Trophoblast cell (in vitro differentiated cells and primary cell): ENCODE measurements around the gene C14orf180.

Experiments used
- DNase-seq, 2 donors: peaks; one replicate each; pipeline ENCODE4 v3.0.0-alpha.2; 2016
- H2AFZ ChIP-seq: 2 replicates; pipeline ENCODE4 v1.6.1; 2013; ENCODE audit warnings: low read length, moderate library complexity, mild to moderate bottlenecking; ENCODE audit not compliant: insufficient read depth, poor library complexity
- H2AK5ac ChIP-seq: 2 replicates; pipeline ENCODE4 v1.6.1; 2013; ENCODE audit warnings: mild to moderate bottlenecking, low read length
- H2BK120ac ChIP-seq: 2 replicates; pipeline ENCODE4 v1.6.1; 2013; ENCODE audit warnings: low read length, mild to moderate bottlenecking, moderate library complexity; ENCODE audit not compliant: insufficient read depth, poor library complexity
- H2BK12ac ChIP-seq: 2 replicates; pipeline ENCODE4 v1.6.1; 2013; ENCODE audit warnings: mild to moderate bottlenecking, low read length, moderate library complexity
- H2BK5ac ChIP-seq: 2 replicates; pipeline ENCODE4 v1.6.1; 2013; ENCODE audit warnings: low read length, low read depth, moderate library complexity, mild to moderate bottlenecking; ENCODE audit not compliant: poor library complexity
- H3K14ac ChIP-seq: 2 replicates; pipeline ENCODE4 v1.6.1; 2013; ENCODE audit warnings: mild to moderate bottlenecking, low read length
- H3K18ac ChIP-seq: 2 replicates; pipeline ENCODE4 v1.6.1; 2013; ENCODE audit warnings: mild to moderate bottlenecking, low read length
- H3K23ac ChIP-seq: 2 replicates; pipeline ENCODE4 v1.6.1; 2013; ENCODE audit warnings: low read length
- H3K27ac ChIP-seq: 2 replicates; pipeline ENCODE4 v1.5.1; 2013; ENCODE audit warnings: low read depth, mild to moderate bottlenecking, inconsistent platforms, low read length, moderate library complexity
- H3K27me3 ChIP-seq: 2 replicates; pipeline ENCODE4 v1.6.1; 2013; ENCODE audit warnings: inconsistent platforms, mild to moderate bottlenecking, low read length, moderate library complexity; ENCODE audit not compliant: insufficient read depth
- H3K36me3 ChIP-seq, 2 experiments: 1 replicate in 1 of 2; 2 replicates in 1 of 2; pipeline ENCODE4 v1.6.1; 2013; ENCODE audit warnings: low read length in 2 of 2, mild to moderate bottlenecking in 2 of 2, moderate library complexity in 1 of 2; ENCODE audit not compliant: insufficient read depth in 2 of 2, control insufficient read depth in 1 of 2
- H3K4ac ChIP-seq: 2 replicates; pipeline ENCODE4 v1.6.1; 2013; ENCODE audit warnings: low read depth, mild to moderate bottlenecking, low read length, moderate library complexity
- H3K4me1 ChIP-seq, 2 experiments: 1 replicate in 1 of 2; 2 replicates in 1 of 2; pipeline ENCODE4 v1.6.1; 2013; ENCODE audit warnings: low read length in 2 of 2, mild to moderate bottlenecking in 2 of 2, moderate library complexity in 1 of 2; ENCODE audit not compliant: insufficient read depth in 2 of 2, control insufficient read depth in 1 of 2
- H3K4me2 ChIP-seq: 2 replicates; pipeline ENCODE4 v1.6.1; 2013; ENCODE audit warnings: inconsistent platforms, mild to moderate bottlenecking, low read length, moderate library complexity
- H3K4me3 ChIP-seq: 2 replicates; pipeline ENCODE4 v1.5.1; 2013; ENCODE audit warnings: mild to moderate bottlenecking, low read depth, low read length, inconsistent platforms
- H3K79me1 ChIP-seq: one replicate; pipeline ENCODE4 v1.6.1; 2013; ENCODE audit warnings: low read length
- H3K79me2 ChIP-seq: 2 replicates; pipeline ENCODE4 v1.6.1; 2013; ENCODE audit warnings: low read length, mild to moderate bottlenecking; ENCODE audit not compliant: control insufficient read depth, insufficient read depth, poor library complexity
- H3K9ac ChIP-seq: 2 replicates; pipeline ENCODE4 v1.6.1; 2013; ENCODE audit warnings: mild to moderate bottlenecking, low read length
- H3K9me3 ChIP-seq: 2 replicates; pipeline ENCODE4 v1.6.1; 2013; ENCODE audit warnings: low read depth, mild to moderate bottlenecking, control low read depth, inconsistent platforms, low read length; ENCODE audit not compliant: insufficient read depth
- H4K12ac ChIP-seq: 2 replicates; pipeline ENCODE4 v1.6.1; 2013; ENCODE audit warnings: low read depth, mild to moderate bottlenecking, low read length, moderate library complexity
- H4K8ac ChIP-seq: 2 replicates; pipeline ENCODE4 v1.6.1; 2013; ENCODE audit warnings: low read depth, mild to moderate bottlenecking, low read length, moderate library complexity
- H4K91ac ChIP-seq: one replicate; pipeline ENCODE4 v1.6.1; 2013; ENCODE audit warnings: low read depth, mild to moderate bottlenecking, low read length, moderate library complexity
- WGBS: extraction: QIAGEN DNeasy Blood & Tissue Kit; methylation state at CpG from one replicate; pipeline ENCODE4 v1.1.7; 2013; ENCODE audit warnings: missing lambda C conversion rate; ENCODE audit not compliant: insufficient read length, insufficient coverage; ENCODE audit errors: extremely low coverage; 5-methylcytosine and 5-hydroxymethylcytosine counted together

Gene C14orf180

GRCh38 chr14:104592292-104592672 lies 12.7 kb downstream of the C14orf180 start:
- Histone ChIP-seq H4K12ac (no peak overlapping the region), H3K14ac (no peak overlapping the region), H3K27me3 (no peaks in the 10 kb centered on the region), H2AK5ac (no peak overlapping the region), H2BK12ac (no peak overlapping the region), H3K4me1 (peaks cover 0 to 2% of the 10 kb centered on the region in 2 experiments), H3K9ac (no peak overlapping the region), H3K23ac (peak overlapping the region; percentile 41), H4K8ac (no peak overlapping the region), H2BK5ac (no peak overlapping the region), H3K4ac (no peak overlapping the region), H4K91ac (no peak overlapping the region), H2BK120ac (no peak overlapping the region), H3K4me2 (no peak overlapping the region), H3K79me1 (no peaks in the 10 kb centered on the region), H3K4me3 (peak overlapping the region; percentile 50), H3K79me2 (no peaks in the 10 kb centered on the region), H3K9me3 (peaks cover 3% of the 10 kb centered on the region), H3K36me3 (no peaks in the 10 kb centered on the region), H3K18ac (no peak overlapping the region), H2AFZ (no peak overlapping the region), H3K27ac (no peak overlapping the region)
- DNase-seq = no peak
- WGBS = no CpG with 5 or more reads among the region's 3 CpGs

GRCh38 chr14:104592785-104593184 lies 13.2 kb downstream of the C14orf180 start:
- Histone ChIP-seq H3K23ac (no peak overlapping the region), H2BK12ac (no peak overlapping the region), H3K27ac (no peak overlapping the region), H4K8ac (no peak overlapping the region), H3K9me3 (peaks cover 3% of the 10 kb centered on the region), H3K36me3 (no peaks in the 10 kb centered on the region), H3K79me2 (no peaks in the 10 kb centered on the region), H2AK5ac (no peak overlapping the region), H2BK120ac (no peak overlapping the region), H3K79me1 (no peaks in the 10 kb centered on the region), H2AFZ (no peak overlapping the region), H4K91ac (no peak overlapping the region), H3K4ac (no peak overlapping the region), H3K27me3 (no peaks in the 10 kb centered on the region), H3K4me1 (no peaks in the 10 kb centered on the region), H3K4me2 (no peak overlapping the region), H3K4me3 (no peak overlapping the region), H2BK5ac (no peak overlapping the region), H3K9ac (no peak overlapping the region), H3K18ac (no peak overlapping the region), H3K14ac (no peak overlapping the region), H4K12ac (no peak overlapping the region)
- no peak for DNase-seq
- no CpG with 5 or more reads among the region's 8 CpGs for WGBS

GRCh38 chr14:104593241-104593701 lies 13.7 kb downstream of the C14orf180 start:
- Histone ChIP-seq H2AFZ (no peak overlapping the region), H3K79me2 (no peaks in the 10 kb centered on the region), H2AK5ac (no peak overlapping the region), H3K27me3 (no peaks in the 10 kb centered on the region), H2BK120ac (no peak overlapping the region), H3K4me3 (no peak overlapping the region), H3K9ac (no peak overlapping the region), H2BK5ac (no peak overlapping the region), H3K23ac (no peak overlapping the region), H2BK12ac (no peak overlapping the region), H3K18ac (no peak overlapping the region), H3K9me3 (peaks cover 3% of the 10 kb centered on the region), H3K79me1 (no peaks in the 10 kb centered on the region), H4K8ac (no peak overlapping the region), H3K4me2 (no peak overlapping the region), H4K12ac (no peak overlapping the region), H3K36me3 (no peaks in the 10 kb centered on the region), H3K27ac (no peak overlapping the region), H3K4ac (no peak overlapping the region), H4K91ac (no peak overlapping the region), H3K4me1 (no peaks in the 10 kb centered on the region), H3K14ac (no peak overlapping the region)
- WGBS = no CpG with 5 or more reads among the region's 18 CpGs
- no peak for DNase-seq

- Histone ChIP-seq H3K18ac (no peak overlapping the region), H3K27me3 (no peaks in the 10 kb centered on the region), H3K9ac (no peak overlapping the region), H3K27ac (no peak overlapping the region), H3K79me2 (no peaks in the 10 kb centered on the region), H4K12ac (no peak overlapping the region), H3K36me3 (no peaks in the 10 kb centered on the region), H3K4me2 (no peak overlapping the region), H3K4me1 (no peaks in the 10 kb centered on the region), H2BK120ac (no peak overlapping the region), H2BK5ac (no peak overlapping the region), H4K8ac (no peak overlapping the region), H3K4ac (no peak overlapping the region), H3K79me1 (no peaks in the 10 kb centered on the region), H3K9me3 (peaks cover 3% of the 10 kb centered on the region), H3K23ac (no peak overlapping the region), H2AFZ (no peak overlapping the region), H2BK12ac (no peak overlapping the region), H3K14ac (no peak overlapping the region), H3K4me3 (no peak overlapping the region), H4K91ac (no peak overlapping the region), H2AK5ac (no peak overlapping the region)
- no peak for DNase-seq
- no CpG with 5 or more reads among the region's 12 CpGs for WGBS
Observed at GRCh38 chr14:104593710-104594136, 14.2 kb downstream of the C14orf180 start.
